GM19025 (cell line): ENCODE data around the gene BBS7.

Experiments used
- ATAC-seq: cut with Tn5 transposase; IDR thresholded peaks from one replicate; pipeline ENCODE4 v1.9.1; 2021; ENCODE audit warnings: mild to moderate bottlenecking, low read depth, moderate library complexity; ENCODE audit not compliant: unreplicated experiment

The BBS7 gene

DNA sequence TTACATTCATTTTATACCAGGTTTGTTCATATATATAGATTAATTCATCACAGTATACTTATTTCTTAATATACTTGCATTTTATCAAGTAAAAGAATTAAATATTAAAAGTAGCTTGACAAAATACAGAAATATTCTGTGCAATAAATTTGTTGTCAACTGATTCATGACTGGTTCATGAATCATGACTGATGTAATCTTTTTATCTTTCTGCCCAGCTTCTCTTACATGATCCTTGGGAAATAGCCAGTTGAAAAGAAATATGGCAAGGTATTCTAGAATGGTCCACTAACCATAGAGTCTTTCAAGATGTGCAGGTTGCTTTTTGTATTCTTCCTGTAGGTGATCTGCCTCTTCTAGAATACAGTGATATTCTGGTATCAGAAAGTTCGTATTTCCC lies 42.4 kb downstream of the BBS7 start:
- no peak for ATAC-seq

DNA sequence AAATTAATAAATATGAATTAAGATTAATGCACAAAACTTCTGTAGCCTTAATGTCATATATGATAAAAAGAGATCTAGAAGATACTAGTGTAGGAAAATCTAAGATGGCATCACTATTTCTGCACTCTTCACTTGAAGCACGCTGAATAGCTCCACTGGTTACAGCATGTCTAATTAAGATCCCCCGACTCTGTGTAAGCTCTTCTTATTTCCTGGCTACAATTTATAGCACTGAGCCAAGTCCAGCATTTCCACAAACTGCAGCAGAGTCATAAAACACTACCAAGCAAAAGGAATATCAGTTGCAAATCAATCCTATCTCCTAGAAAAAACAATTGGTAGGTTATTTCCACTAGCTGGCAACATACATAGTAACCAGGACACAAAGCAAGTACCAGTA lies 45.3 kb downstream of the BBS7 start:
- ATAC-seq: no peak

DNA sequence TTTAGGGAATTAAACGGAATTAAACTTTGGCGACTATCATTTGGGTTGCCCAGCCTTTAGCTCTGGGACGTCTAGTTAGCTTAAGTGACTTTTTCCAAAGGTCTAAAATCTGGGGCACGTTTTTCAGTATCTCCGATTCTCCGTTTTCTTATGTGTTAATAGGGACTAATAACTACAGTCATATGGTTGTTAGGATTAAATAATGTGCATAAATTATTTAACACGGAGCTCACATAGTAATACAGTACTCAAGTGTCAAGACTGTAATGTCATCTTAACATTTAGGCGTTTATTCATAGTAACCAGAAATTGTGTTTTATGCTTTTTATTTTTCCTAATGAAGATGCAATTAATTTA lies 46.1 kb downstream of the BBS7 start:
- peak; percentile 0 for ATAC-seq

DNA sequence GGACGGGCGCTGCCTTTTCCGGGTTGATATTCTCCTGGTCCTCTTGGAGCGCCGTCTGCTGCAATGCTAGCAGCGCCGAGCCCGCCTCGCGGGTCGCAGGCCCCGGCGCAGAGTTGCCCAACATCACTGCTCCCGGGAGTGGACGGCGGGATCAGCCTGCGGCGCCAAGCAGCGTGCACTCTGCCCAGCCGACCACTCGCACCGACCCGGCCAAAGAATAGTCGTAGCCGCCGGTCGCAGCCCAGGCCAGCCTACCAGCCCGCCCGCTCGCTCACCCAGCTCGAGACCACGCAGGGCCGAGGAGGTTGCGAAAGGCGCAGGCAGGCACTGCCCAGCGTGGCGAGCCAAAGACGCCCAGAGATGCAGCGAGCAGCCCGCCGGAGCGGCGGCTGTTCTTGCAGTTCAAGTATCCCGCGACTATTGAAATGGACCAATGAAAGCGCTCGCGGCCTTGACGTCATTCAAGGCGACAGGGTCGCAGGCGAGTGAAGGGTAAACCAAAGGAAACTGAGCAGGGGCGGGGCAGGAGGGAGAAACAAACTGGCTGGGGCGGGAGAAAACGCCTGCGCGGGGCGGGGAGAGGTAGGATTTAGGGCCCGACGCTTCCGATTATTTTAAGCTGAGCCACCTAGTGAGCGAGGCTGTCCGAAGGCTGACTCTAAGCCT lies 46.6 kb downstream of the BBS7 start, which contains the start of gene CCNA2:
Gene CCNA2 (minus strand): TSS at position 379 of the 666 bp plus-strand sequence. CDS start 255 bp downstream, at position 124.
- ATAC-seq: peak; percentile 92

DNA sequence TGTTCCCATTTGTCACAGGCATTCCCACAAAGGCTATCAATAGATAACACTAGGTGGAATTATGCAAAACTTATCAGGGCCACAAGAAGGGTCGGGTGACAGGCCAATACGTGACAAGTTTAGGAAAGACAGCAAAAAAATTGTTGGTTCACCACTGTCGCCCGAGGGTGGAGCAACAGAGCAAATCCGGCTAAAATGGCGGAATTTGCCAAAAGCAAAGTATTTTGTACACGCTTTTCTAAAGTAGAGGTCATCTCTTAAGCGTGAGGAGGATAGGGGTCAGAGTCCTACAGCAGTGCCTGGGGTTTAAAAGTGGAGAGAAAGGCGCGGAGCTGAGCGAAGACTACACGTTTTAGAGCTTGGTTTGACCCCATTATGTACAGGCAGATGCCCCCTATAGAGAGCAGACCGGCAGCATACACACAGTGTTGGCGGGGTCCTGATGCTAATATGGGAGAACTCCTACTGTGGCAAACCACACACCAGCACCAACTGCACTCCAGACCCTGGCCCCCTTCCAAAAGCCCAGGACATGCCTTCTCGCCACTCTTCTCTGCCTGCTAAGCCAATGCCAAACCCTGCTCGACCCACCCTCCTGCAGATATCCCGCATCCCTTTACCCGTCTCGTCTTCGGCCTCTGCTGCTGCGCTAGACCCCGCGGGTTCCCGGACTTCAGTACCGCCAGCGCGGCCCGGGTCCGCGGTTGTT lies 47.3 kb downstream of the BBS7 start:
- ATAC-seq: peak; percentile 23

DNA sequence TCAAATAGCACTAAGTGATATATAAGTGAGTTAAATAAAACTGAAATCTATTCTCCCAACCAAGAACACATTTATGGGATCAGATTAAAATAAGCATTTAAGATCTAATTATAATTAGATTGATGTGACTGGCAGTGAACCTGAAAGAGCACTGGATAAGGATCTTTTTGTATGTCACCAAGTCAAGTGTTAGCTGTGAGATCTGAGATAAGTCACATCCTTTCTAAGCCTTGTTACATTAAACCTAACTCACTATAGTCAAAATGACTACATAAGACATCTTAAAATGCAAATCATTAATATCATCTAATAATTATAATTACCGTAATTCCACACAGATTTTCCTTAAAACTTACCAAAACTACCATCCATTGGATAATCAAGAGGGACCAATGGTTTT lies 48.2 kb downstream of the BBS7 start:
- ATAC-seq: no peak

DNA sequence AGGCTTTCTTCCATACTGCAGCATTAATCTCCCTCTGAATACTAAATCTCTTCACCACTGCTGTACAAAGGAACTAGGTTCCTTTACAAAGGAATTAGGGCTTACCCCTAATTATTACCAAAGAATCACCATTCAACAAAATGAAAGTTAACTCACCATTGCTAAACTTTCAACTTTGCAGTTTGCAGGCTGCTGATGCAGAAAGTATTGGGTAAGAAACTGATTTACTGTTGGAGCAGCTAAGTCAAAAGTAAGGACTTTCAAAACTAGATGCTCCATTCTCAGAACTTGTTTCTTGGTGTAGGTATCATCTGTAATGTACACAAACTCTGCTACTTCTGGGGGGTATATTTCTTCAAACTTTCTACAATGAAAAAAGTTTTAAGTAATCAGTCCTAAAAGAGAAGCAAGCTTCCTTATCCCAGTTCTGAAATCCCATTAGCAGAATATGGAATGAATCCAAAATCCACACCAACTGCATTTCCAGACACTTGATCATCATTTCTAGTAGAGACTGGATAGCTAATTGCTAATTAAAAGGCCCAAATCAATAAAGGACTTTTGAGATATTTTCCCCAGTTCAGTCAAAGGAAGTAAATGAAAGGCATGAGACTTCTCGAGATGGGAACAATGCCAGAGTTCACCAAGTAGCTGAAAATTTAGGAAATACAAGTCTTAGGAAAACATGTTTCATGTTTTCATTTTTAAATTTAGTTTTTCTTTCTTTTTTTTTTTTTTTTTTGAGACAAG lies 50.9 kb downstream of the BBS7 start:
- no peak for ATAC-seq

DNA sequence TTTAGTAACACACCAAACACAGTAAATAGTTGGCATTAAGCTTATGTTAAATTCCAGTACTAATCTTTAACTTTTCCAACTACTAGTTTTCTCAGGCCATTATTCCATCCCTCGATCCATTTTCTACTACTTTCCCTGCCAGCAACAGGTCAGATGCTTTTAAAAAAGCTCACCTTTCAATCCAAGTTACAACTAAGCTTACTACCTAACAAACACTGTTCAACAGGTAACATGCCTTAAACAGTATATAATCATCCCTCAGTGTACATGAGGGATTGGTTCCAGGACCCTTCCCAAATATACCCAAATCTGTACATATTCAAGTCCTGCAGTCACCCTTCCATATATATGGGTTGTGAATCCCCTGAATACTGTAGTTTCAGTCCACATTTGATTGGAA lies 52.1 kb downstream of the BBS7 start:
- no peak for ATAC-seq

DNA sequence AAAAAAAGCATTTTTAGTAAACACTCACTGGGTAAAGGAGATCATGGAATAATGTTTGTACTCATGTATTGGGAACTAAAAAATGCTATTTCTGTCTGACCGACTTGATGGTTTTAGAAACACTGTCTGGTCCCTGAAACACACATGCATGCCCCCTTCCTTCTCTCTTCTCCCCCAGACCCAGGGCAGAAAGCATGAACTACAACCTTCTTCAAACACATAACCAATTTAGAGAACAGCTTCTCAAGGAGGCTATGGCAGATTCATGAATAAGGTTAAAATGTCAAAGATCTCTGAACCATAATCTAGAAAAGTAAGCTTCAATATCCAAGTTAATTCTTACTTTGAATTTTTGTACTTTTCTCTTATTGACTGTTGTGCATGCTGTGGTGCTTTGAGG lies 52.6 kb downstream of the BBS7 start:
- no peak for ATAC-seq

DNA sequence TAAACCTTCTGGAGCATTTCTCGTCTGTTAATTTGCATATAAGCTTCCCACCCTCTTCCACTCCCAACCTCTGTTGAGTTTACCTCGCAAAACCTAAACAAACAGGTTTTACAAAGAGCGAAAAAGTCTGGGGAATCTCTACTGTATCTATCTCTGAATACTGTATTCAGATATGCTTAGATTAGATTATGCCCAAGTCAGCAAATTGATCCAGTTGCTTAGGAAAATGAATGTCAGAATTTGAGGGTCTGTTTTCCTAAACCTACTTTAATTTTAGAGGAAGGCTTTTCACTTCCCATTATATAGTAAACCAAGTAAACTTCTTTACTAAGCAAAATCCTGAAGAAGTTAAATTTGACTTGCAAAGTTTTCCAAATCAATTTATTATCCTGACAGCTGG lies 53.3 kb downstream of the BBS7 start:
- no peak for ATAC-seq

DNA sequence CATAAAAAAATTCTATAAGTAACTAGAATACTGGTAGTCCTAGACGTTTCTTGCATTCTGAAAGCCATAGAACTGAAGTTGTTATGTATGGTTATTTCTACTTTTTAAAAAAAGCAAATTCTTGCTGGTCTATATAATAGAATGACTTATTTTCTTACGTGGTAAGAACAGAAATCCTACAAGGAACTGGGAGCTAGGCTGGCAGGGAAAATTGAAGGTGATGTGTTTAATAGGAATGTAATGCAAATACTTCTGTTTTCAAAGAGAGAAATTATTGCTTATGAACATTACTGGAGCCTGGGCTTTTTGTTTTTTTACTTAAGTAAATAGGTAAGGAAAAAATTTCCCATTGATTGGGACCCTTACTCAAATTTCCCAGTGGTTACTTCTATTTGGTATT lies 55.5 kb downstream of the BBS7 start:
- ATAC-seq: no peak

DNA sequence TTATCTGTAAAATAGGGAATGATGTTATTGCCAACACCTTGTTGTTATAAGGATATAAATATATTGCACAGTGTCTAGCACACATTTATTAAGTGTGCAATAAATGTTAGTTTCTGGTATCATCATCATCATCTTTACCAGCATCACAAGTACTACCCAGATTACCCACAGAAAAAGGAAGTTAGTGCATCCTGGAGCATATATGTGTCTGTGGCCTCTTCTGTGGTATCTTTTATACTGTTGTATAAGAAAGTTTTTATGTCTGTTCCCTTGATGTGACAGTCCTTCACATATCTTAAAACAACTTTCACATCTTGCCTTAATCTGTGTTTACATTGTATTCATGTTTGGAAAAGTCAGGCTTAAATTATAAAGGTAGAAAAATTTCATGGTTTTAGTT lies 59.2 kb downstream of the BBS7 start:
- no peak for ATAC-seq

DNA sequence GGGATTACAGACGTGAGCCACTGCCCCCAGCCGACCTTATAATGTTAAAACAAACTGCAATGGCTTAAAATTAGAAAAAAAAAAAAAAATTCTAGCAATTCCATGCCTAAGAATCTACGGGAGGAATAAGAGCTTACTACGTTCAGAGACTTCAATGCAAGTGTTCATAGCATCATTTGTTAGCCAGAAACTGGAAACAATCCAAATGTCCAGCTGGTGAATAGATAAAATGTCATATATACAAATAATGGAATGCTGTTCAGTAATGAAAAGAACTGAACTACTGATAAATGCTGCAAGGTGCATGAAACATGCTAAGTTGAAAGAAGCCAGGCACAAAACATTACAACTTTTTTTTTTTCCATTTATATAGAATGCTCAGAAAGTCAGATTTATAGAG lies 63.9 kb downstream of the BBS7 start:
- no peak for ATAC-seq

DNA sequence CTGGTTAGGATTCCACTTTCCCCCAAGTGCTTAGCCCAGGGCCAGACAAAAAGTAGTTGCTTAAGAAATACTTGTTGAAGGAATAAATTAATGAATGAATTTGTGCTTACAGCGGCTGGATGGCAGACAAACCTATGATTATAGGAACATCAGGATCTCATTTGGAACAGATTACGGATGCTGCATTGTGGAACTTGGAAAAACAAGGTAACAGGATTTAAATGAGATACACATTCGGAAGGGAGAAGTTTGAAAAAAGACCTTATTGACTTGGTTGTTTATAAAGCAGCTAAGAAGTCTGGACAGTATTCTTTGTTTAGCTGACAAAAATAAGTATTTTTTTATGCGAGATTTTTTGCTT lies 68.6 kb downstream of the BBS7 start:
- ATAC-seq: no peak

DNA sequence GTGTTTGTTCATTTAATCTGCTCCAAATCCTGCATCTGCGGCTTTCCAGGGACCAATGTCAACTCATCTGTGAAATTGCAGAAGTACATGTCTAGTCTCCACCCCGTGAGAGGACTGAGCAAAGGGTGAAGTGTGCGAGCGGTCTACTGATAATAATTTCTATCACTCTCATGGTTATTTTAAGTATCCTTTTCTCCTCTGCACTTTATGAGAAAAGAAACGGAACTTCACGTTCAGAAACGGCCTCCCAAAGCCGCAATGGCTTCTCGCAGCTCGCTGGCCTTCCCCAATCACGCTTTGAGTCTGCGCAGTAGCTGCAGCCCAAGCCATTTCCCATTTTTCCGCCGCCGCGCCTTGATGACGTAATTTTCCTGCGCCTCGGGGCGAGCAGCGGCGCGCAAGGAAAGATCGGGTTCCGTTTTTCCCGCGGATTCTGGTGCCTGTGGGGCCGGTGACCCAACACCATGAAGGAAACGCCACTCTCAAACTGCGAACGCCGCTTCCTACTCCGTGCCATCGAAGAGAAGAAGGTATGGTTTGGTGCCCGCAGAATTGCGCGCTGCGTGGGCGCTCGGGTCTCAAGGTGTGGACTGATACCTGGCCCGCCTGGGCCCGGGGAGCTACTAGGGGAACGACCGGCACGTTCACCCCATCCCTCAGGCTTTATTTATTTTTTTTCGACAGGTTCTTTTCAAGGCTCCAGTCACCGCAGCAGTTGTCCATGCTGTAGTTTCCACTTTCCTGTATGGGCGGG lies 69.1 kb downstream of the BBS7 start, which contains the start of gene EXOSC9:
Gene EXOSC9 (plus strand): TSS at position 363 of the 754 bp plus-strand sequence. CDS start 102 bp downstream, at position 465.
- peak; percentile 81 for ATAC-seq

DNA sequence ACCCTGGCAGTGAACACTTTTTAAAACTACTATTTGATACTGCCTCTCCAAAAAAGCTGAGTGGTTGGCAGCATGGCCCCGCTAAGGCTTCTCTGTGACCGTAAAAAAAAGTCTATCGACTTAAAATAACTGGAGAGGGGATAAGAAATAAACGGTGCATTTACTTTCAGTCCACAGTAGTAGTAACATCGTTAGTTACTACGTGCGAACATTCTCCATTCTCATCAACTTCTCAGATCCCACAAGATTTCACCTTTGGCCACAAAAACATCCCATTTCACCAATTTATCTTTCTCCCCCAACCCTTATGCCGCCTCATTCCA lies 69.7 kb downstream of the BBS7 start:
- ATAC-seq: peak; percentile 14

DNA sequence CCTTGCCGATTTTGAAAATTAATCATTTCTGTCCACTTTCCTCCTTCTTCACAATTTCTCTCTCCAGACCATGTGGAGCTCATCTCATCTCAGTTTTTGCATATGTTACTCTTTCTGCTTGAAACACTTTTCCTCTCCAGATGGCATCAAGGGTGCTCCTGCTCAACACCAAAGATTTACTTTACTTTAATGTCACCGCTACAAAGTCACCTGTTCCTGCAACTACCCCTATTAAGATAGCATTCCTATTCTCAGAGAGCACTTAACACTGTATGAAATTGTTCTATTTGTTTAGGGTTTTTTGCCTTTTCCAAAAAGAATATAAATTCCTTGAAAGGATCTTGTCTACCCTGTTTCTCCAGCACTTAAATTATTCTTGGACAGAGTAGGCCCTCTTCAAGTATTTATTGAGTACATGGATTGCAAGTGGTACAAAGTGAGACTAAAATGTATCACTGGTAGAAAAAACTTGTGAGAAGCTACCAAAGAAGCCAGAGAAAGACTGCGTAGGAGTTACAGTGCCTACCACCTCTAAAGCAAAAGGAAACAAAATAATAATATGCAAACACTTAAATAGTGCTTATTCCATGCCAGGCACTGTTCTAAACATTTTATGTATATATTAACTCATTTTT lies 70.3 kb downstream of the BBS7 start:
- ATAC-seq: no peak

DNA sequence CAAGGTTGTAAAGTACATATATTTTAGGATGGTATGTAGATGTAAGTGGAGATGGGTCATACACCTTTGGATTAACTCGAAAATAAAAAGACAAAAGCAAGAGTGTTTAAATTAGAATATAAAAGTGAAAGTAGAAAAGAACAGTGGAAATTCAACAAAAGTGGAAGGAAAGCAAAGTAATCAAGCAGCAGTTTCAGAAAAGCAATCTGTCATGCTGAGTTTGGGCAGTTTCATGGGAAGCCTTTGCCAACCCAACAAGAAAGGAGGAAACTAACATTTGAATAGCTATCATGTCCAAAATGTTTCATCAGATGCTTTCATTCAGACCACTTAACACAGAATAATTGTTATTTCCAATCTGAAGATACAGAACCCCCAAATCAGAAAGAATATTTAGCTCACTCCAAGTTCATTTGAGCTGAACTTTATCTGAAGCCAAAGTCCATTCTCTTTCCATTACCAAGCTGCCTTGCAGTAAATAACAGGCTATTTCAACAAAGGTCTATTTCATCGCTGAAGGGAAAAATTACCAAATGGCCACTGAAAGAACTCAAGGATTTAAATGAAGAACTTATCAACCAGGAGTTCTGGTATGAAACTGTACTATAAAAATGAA lies 71.0 kb downstream of the BBS7 start:
- no peak for ATAC-seq

DNA sequence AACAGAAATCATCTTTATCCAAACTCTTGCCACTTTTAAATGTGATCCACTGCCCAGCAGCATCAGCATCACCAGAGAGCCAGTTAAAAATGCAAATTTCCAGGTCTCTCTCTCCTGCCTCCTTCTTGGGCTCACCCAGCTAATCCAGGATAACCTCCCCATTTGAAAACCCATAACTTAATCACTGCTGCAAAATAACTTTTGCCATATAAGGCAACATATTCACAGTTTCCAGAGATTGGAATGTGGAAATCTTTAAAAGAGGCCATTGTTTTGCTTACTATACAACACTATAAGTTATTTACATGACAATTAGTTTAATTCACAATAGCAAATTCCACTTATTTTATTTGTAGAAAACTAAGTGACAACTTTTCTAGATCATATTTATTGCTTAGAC lies 74.0 kb downstream of the BBS7 start:
- no peak for ATAC-seq

DNA sequence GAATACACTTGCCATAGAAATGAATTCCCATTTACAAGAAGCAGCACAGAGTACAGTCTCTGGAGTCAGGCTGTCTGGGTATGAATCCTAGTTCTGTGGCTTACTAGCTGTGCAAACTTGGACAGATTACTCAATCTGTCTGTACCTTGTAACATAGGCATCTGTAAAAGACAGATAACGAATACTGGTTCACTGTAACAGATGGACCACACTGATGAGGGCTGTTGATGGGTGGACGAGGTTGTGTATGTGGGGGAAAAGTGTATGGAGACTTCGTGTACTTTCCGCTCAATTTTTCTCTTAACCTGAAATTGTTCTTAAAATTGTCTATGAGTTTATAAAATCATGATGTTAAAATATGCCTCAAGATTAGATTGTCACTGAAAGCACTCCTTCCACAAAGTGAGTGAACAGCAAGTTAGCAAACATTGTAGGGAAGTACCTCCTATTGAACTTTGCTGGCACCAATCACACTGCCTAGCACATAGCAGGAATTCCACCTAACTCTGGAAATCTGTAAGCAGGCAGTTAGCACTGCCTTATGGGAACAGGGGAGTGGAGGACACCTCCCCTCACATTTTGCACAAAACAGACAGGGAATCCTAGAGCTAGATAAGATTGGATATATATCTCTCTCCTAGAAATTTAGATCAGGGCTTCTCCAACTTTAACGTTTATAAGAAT lies 75.6 kb downstream of the BBS7 start:
- no peak for ATAC-seq
